H1 (cell line): ENCODE measurements around the gene TCEA2. TPM values are rescaled to one million over a fixed set of nuclear protein-coding genes. Genes with fewer than 3 reads are reported as not detected.

Experiments
- CTCF ChIA-PET: fragments of 300-600 bp; sonication (Branson Sonifier 250); formaldehyde crosslinking; loops from one replicate; lab custom pipeline; 2021; ENCODE audit not compliant: partially characterized antibody; lab: Charles Lee
- POLR2A ChIA-PET: fragments of 300-600 bp; sonication (Branson Sonifier 250); formaldehyde crosslinking; loops from one replicate; lab custom pipeline; 2021; ENCODE audit warnings: inconsistent platforms; ENCODE audit not compliant: partially characterized antibody; lab: Charles Lee
- DNase-seq, 2 experiments: peaks; one replicate each; pipeline versions ENCODE4 v3.0.0 to v3.0.0-alpha.2; 2010 to 2022; ENCODE audit warnings: low spot score in 2 of 2, low read depth in 1 of 2, mixed read lengths in 1 of 2
- FAIRE-seq: peaks from 2 replicates; lab custom pipeline; 2011; peaks lifted over from hg19 to GRCh38; lab: Jason Lieb, UNC
- H2AFZ ChIP-seq: 2 replicates; pipeline ENCODE4 v1.8.1; 2012; ENCODE audit warnings: low read length, inconsistent platforms
- H2AK5ac ChIP-seq: 2 replicates; pipeline ENCODE4 v1.6.1; 2013; ENCODE audit warnings: low read depth, low read length
- H2BK120ac ChIP-seq: replicated peaks from 2 replicates; pipeline ENCODE3; 2013; ENCODE audit warnings: low read depth, low read length, inconsistent platforms
- H2BK12ac ChIP-seq: 2 replicates; pipeline ENCODE4 v1.6.1; 2013; ENCODE audit warnings: low read depth, low read length
- H2BK15ac ChIP-seq: 2 replicates; pipeline ENCODE4 v1.6.1; 2013; ENCODE audit warnings: low read length
- H2BK20ac ChIP-seq: 2 replicates; pipeline ENCODE4 v1.6.1; 2013; ENCODE audit warnings: low read length
- H2BK5ac ChIP-seq: 2 replicates; pipeline ENCODE4 v1.6.1; 2013; ENCODE audit warnings: low read depth, low read length
- H3K14ac ChIP-seq: 2 replicates; pipeline ENCODE4 v1.6.1; 2013; ENCODE audit warnings: inconsistent platforms; ENCODE audit not compliant: insufficient read length
- H3K18ac ChIP-seq: 2 replicates; pipeline ENCODE4 v1.6.1; 2013; ENCODE audit warnings: low read length; ENCODE audit errors: extremely low read depth
- H3K23ac ChIP-seq: 2 replicates; pipeline ENCODE4 v1.6.1; 2013; ENCODE audit warnings: inconsistent platforms; ENCODE audit not compliant: insufficient read length
- H3K23me2 ChIP-seq: 2 replicates; pipeline ENCODE4 v1.6.1; 2013; ENCODE audit warnings: low read depth, low read length
- H3K27ac ChIP-seq: 2 replicates; pipeline ENCODE4 v1.6.1; 2011; ENCODE audit warnings: low read depth, low read length, inconsistent platforms
- H3K27me3 ChIP-seq, 4 experiments: replicated peaks in 1 of 4; 1 replicate in 1 of 4; 2 replicates in 3 of 4; pipeline versions ENCODE4 v1.6.1 to v1.8.1; 2011 to 2013; ENCODE audit warnings: low read length in 3 of 4, mild to moderate bottlenecking in 3 of 4, inconsistent platforms in 2 of 4, mixed read lengths in 2 of 4, moderate library complexity in 1 of 4; ENCODE audit not compliant: control insufficient read depth in 3 of 4, insufficient read depth in 3 of 4; ENCODE audit errors: extremely low read depth in 1 of 4
- H3K36me3 ChIP-seq, 4 experiments: 2 replicates each; pipeline versions ENCODE4 v1.6.1 to v1.8.1; 2011 to 2013; ENCODE audit warnings: mild to moderate bottlenecking in 4 of 4, low read length in 3 of 4, moderate library complexity in 2 of 4, control low read depth in 1 of 4, inconsistent platforms in 1 of 4; ENCODE audit not compliant: insufficient read depth in 4 of 4, control insufficient read depth in 2 of 4
- H3K4ac ChIP-seq: replicated peaks from 2 replicates; pipeline ENCODE3; 2013; ENCODE audit warnings: low read length, low read depth, mixed read lengths, inconsistent platforms; ENCODE audit not compliant: insufficient read length
- H3K4me1 ChIP-seq, 4 experiments: replicated peaks in 1 of 4; 1 replicate in 1 of 4; 2 replicates in 3 of 4; pipeline versions ENCODE4 v1.6.1 to v1.8.1; 2011 to 2013; ENCODE audit warnings: low read length in 3 of 4, inconsistent platforms in 2 of 4, mixed read lengths in 1 of 4; ENCODE audit not compliant: insufficient read depth in 4 of 4, control insufficient read depth in 3 of 4
- H3K4me2 ChIP-seq, 2 experiments: 2 replicates each; pipeline versions ENCODE4 v1.6.1 to v1.8.1; 2011 to 2013; ENCODE audit warnings: low read depth in 2 of 2, low read length in 2 of 2, control low read depth in 1 of 2, inconsistent platforms in 1 of 2, mild to moderate bottlenecking in 1 of 2; ENCODE audit not compliant: insufficient read depth in 1 of 2
- H3K4me3 ChIP-seq, 4 experiments: fragments of 200-600, 300-600 bp in 1 of 4; sonication (generic), shearing (Covaris generic), sonication (Bioruptor Twin) in 1 of 4; 2 replicates each; pipeline versions ENCODE4 v1.5.1 to v1.8.1; 2011 to 2016; ENCODE audit warnings: low read length in 4 of 4, low read depth in 3 of 4, control low read depth in 2 of 4, inconsistent platforms in 2 of 4, mild to moderate bottlenecking in 2 of 4, mixed read lengths in 1 of 4, moderate library complexity in 1 of 4; ENCODE audit not compliant: insufficient read depth in 2 of 4; ENCODE audit errors: extremely low read depth in 1 of 4
- H3K56ac ChIP-seq: replicated peaks from 2 replicates; pipeline ENCODE3; 2013; ENCODE audit warnings: low read depth, mild to moderate bottlenecking, mixed read lengths, low read length, inconsistent platforms; ENCODE audit not compliant: insufficient read length
- H3K79me1 ChIP-seq: 2 replicates; pipeline ENCODE4 v1.6.1; 2013; ENCODE audit warnings: low read depth, low read length, control low read depth
- H3K79me2 ChIP-seq, 2 experiments: 2 replicates each; pipeline versions ENCODE4 v1.6.1 to v1.8.1; 2012 to 2013; ENCODE audit warnings: low read length in 2 of 2, mild to moderate bottlenecking in 2 of 2, inconsistent platforms in 1 of 2; ENCODE audit not compliant: insufficient read depth in 2 of 2, control insufficient read depth in 1 of 2
- H3K9ac ChIP-seq, 4 experiments: replicated peaks in 1 of 4; 1 replicate in 1 of 4; 2 replicates in 3 of 4; pipeline versions ENCODE4 v1.6.1 to v1.8.1; 2011 to 2013; ENCODE audit warnings: low read depth in 3 of 4, low read length in 3 of 4, control low read depth in 2 of 4, mild to moderate bottlenecking in 2 of 4, moderate library complexity in 2 of 4, inconsistent platforms in 1 of 4; ENCODE audit errors: extremely low read depth in 1 of 4
- H3K9me3 ChIP-seq, 2 experiments: 2 replicates each; pipeline versions ENCODE4 v1.6.1 to v1.8.1; 2012 to 2013; ENCODE audit warnings: mild to moderate bottlenecking in 2 of 2, moderate library complexity in 2 of 2, control low read depth in 1 of 2, inconsistent platforms in 1 of 2, low read depth in 1 of 2, low read length in 1 of 2, mixed read lengths in 1 of 2; ENCODE audit not compliant: insufficient read depth in 2 of 2
- H4K20me1 ChIP-seq, 2 experiments: replicated peaks in 1 of 2; 2 replicates each; pipeline versions ENCODE3 to v1.8.1; 2011 to 2013; ENCODE audit warnings: inconsistent platforms in 2 of 2, low read length in 2 of 2, mild to moderate bottlenecking in 1 of 2; ENCODE audit not compliant: insufficient read depth in 2 of 2, control insufficient read depth in 1 of 2
- H4K5ac ChIP-seq: 2 replicates; pipeline ENCODE4 v1.6.1; 2013; ENCODE audit warnings: low read length, low read depth, mixed read lengths, inconsistent platforms; ENCODE audit not compliant: insufficient read length
- H4K8ac ChIP-seq: 2 replicates; pipeline ENCODE4 v1.8.0; 2013; ENCODE audit warnings: mild to moderate bottlenecking, moderate library complexity, low read length, inconsistent platforms; ENCODE audit not compliant: insufficient read depth; ENCODE audit errors: extremely low read depth
- H4K91ac ChIP-seq: replicated peaks from 2 replicates; pipeline ENCODE3; 2013; ENCODE audit warnings: low read length, mixed read lengths, inconsistent platforms; ENCODE audit not compliant: insufficient read length
- CTBP2 ChIP-seq: IDR thresholded peaks from 2 replicates; pipeline ENCODE4 v1.7.0; 2011; ENCODE audit warnings: borderline replicate concordance, mild to moderate bottlenecking, moderate library complexity, mixed read lengths, low read length; ENCODE audit not compliant: insufficient read depth, insufficient read length
- EP300 ChIP-seq, 2 experiments: IDR thresholded peaks; 1 replicate in 1 of 2; 2 replicates in 1 of 2; pipeline ENCODE4 v1.6.1; 2011 to 2012; ENCODE audit warnings: low read depth in 2 of 2, low read length in 2 of 2, mild to moderate bottlenecking in 2 of 2, borderline replicate concordance in 1 of 2, inconsistent platforms in 1 of 2, moderate library complexity in 1 of 2
- EZH2 ChIP-seq: fragments of 200-600 bp; sonication (generic); IDR thresholded peaks from 2 replicates; pipeline ENCODE4 v1.7.1; 2012; ENCODE audit warnings: low read depth, mild to moderate bottlenecking, moderate library complexity, low read length, inconsistent platforms; ENCODE audit not compliant: severe bottlenecking
- GABPA ChIP-seq: IDR thresholded peaks from 2 replicates; pipeline ENCODE4 v1.6.1; 2011; ENCODE audit warnings: mild to moderate bottlenecking, low read length, moderate library complexity, borderline replicate concordance; ENCODE audit not compliant: insufficient read depth
- PHF8 ChIP-seq: fragments of 200-600 bp; sonication (generic); conservative IDR thresholded peaks from 2 replicates; pipeline ENCODE4 v1.7.1; 2012; ENCODE audit warnings: low read depth, mild to moderate bottlenecking, inconsistent platforms, low read length, moderate library complexity
- SP4 ChIP-seq: IDR thresholded peaks from 2 replicates; pipeline ENCODE4 v1.6.1; 2012; ENCODE audit warnings: low read length, inconsistent platforms
- SRF ChIP-seq: IDR thresholded peaks from 2 replicates; pipeline ENCODE4 v1.6.1; 2011; ENCODE audit warnings: mild to moderate bottlenecking, low read depth, low read length, moderate library complexity
- WGBS, 2 experiments: shearing (Covaris generic) in 1 of 2; methylation state at CpG; one replicate each; pipeline versions ENCODE4 v1.1.6 to v1.1.7; 2013 to 2015; ENCODE audit warnings: low lambda C conversion rate in 2 of 2, mixed read lengths in 2 of 2, inconsistent platforms in 1 of 2, low coverage in 1 of 2, missing lambda C conversion rate in 1 of 2; ENCODE audit not compliant: insufficient replicate concordance in 2 of 2, insufficient coverage in 1 of 2, insufficient read length in 1 of 2; ENCODE audit errors: extremely low coverage in 1 of 2, missing lambda C conversion rate in 1 of 2; 5-methylcytosine and 5-hydroxymethylcytosine counted together
- polyA plus RNA-seq, 7 experiments: library from polyadenylated mRNA; depleted of rRNA in 3 of 7; stranded (reverse) in 5 of 7; unstranded in 2 of 7; fragments of >200 nt in 5 of 7; fragments of 200-250 nt in 2 of 7; gene quantifications; 1 replicate in 5 of 7; 2 replicates in 1 of 7; 4 replicates in 1 of 7; pipeline versions ENCODE4 v1.2.1 to v1.2.3, GENCODE V29; 2011 to 2013; ENCODE audit warnings: missing spikeins in 2 of 7, mixed read lengths in 2 of 7
- total RNA-seq: library from RNA; stranded (reverse); fragmentation: NEBNext Ultra II Directional; extraction: Animal tissue kit (Norgen Biotek cat#: 25700); gene quantifications from 2 replicates; pipeline ENCODE4 v1.2.1, GENCODE V29; 2021

TCEA2 gene
- total and polyA plus RNA-seq, 2 of the 8 experiments (the other 6 are each of a cell fraction or from before 2014, with no cell fraction given): 41.4 to 42.3 TPM

DNA sequence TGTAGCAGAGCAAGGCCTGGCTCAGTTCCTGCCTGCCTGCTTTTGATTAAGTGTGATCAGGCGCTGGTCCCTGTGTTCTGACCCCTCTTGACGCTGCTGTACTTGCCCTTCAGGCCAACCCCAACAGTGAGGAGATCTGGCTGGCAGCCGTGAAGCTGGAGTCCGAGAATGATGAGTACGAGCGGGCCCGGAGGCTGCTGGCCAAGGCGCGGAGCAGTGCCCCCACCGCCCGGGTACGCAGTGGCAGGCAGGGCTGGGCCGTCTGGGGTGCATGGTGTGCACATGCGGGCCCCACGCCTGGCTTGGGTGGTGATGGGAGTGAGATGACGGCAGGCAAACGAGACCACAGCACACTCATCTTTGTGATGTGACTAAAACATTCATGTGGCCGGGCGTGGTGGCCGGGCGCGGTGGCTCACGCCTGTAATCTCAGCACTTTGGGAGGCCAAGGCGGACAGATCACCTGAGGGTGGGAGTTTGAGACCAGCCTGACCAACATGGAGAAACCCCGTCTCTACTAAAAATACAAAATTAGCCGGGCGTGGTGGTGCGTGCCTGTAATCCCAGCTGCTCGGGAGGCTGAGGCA lies 37.1 kb upstream of the TCEA2 start:
- Histone ChIP-seq H2BK15ac (no peak overlapping the region), H3K4me3 (no peak overlapping the region), H3K4me1 (no peaks in the 10 kb centered on the region), H4K8ac (no peak overlapping the region; the same call in 1 of the 2 replicates), H2BK5ac (no peak overlapping the region), H2BK120ac (no peak overlapping the region), H3K36me3 (peaks cover 24 to 60% (median 50%) of the 10 kb centered on the region in 4 experiments), H3K14ac (no peak overlapping the region), H3K4ac (no peak overlapping the region), H3K79me2 (no peaks in the 10 kb centered on the region), H2AK5ac (no peak overlapping the region), H4K5ac (no peak overlapping the region), H3K9me3 (no peaks in the 10 kb centered on the region), H2AFZ (no peak overlapping the region), H3K9ac (no peak overlapping the region), H3K79me1 (peaks cover 10% of the 10 kb centered on the region), H3K18ac (no peak overlapping the region), H3K56ac (no peak overlapping the region), H4K20me1 (peaks cover 3 to 19% of the 10 kb centered on the region in 2 experiments), H4K91ac (no peak overlapping the region), H3K23me2 (0 out of 2 replicates have a peak, but pooled peaks cover 4% of the 10 kb centered on the region), H3K27ac (no peak overlapping the region), H3K4me2 (no peak overlapping the region), H2BK12ac (no peak overlapping the region), H3K27me3 (no peaks in the 10 kb centered on the region), H2BK20ac (no peak overlapping the region), H3K23ac (no peak overlapping the region)
- WGBS, 2 experiments: 92% methylated on average over 28 of the region's 29 CpGs; no CpG with 5 or more reads in 1 of the 2 experiments
- no peak for TF ChIP-seq SRF
- no peak for TF ChIP-seq SP4
- TF ChIP-seq EZH2: no peak
- no peak for TF ChIP-seq GABPA
- TF ChIP-seq EP300 (IDR thresholded peaks at IDR 0.05; ENCODE audit: borderline replicate concordance in 1 of 2, low read depth in 2 of 2, low read length in 2 of 2): no peak
- no peak for TF ChIP-seq PHF8
- TF ChIP-seq CTBP2: no peak
- ChIA-PET CTCF (interaction anchor here (3.0 kb wide), 1 partner anchor 94 kb away, joined by 17 read pairs; no protein-coding TSS in a partner anchor), POLR2A (no interaction called here)
- no peak for DNase-seq
- FAIRE-seq: no peak
